Karpas-422 (cell line): ENCODE results near the gene COPG1. TPM values are rescaled to one million over a fixed set of nuclear protein-coding genes. Genes with fewer than 3 reads are reported as not detected.
"Not testable (repeated sequence)": the region's sequence is repeated elsewhere in the genome, so short reads cannot be mapped to it uniquely, and the experiment has no call there.

Experiments
- DNase-seq: peaks from one replicate; pipeline ENCODE4 v3.0.0-alpha.2; 2015
- H2AFZ ChIP-seq: fragments of 200-600 bp; sonication (generic); 2 replicates; pipeline ENCODE4 v1.6.1; 2014; ENCODE audit warnings: antibody characterized with exemption, low read length, mixed read lengths
- H3K27ac ChIP-seq: fragments of 200-600 bp; sonication (generic); 2 replicates; pipeline ENCODE4 v1.5.1; 2014; ENCODE audit warnings: mild to moderate bottlenecking, low read length, moderate library complexity
- H3K27me3 ChIP-seq: fragments of 200-600 bp; sonication (generic); 2 replicates; pipeline ENCODE4 v1.6.1; 2014; ENCODE audit warnings: low read length, mixed read lengths
- H3K36me3 ChIP-seq: fragments of 200-600 bp; sonication (generic); 2 replicates; pipeline ENCODE4 v1.6.1; 2014; ENCODE audit warnings: low read length, mixed read lengths; ENCODE audit not compliant: insufficient read depth
- H3K4me1 ChIP-seq: fragments of 200-600 bp; sonication (generic); 2 replicates; pipeline ENCODE4 v1.6.1; 2014; ENCODE audit warnings: mild to moderate bottlenecking, low read length, mixed read lengths
- H3K4me2 ChIP-seq: fragments of 200-600 bp; sonication (generic); 2 replicates; pipeline ENCODE4 v1.6.1; 2014; ENCODE audit warnings: low read length, low read depth, mild to moderate bottlenecking; ENCODE audit not compliant: poor library complexity, severe bottlenecking
- H3K4me3 ChIP-seq: fragments of 200-600 bp; sonication (generic); 2 replicates; pipeline ENCODE4 v1.5.1; 2014; ENCODE audit warnings: mild to moderate bottlenecking, antibody characterized with exemption, low read length, mixed read lengths
- H3K79me2 ChIP-seq: fragments of 200-600 bp; sonication (generic); 2 replicates; pipeline ENCODE4 v1.6.1; 2014; ENCODE audit warnings: mild to moderate bottlenecking, low read length, mixed read lengths
- H3K9ac ChIP-seq: fragments of 200-600 bp; sonication (generic); 2 replicates; pipeline ENCODE4 v1.6.0; 2014; ENCODE audit warnings: low read length
- H3K9me2 ChIP-seq: fragments of 200-600 bp; sonication (generic), shearing (Covaris generic); replicated peaks from 2 replicates; pipeline ENCODE4 v1.6.0; 2014; ENCODE audit warnings: mild to moderate bottlenecking, low read length, moderate library complexity; ENCODE audit not compliant: insufficient read depth
- H3K9me3 ChIP-seq: fragments of 300-700, 200-600 bp; sonication (generic); 2 replicates; pipeline ENCODE4 v1.6.1; 2014; ENCODE audit warnings: low read length, mixed read lengths
- H4K20me1 ChIP-seq: fragments of 200-600 bp; sonication (generic); 2 replicates; pipeline ENCODE4 v1.6.1; 2014; ENCODE audit warnings: mild to moderate bottlenecking, antibody characterized with exemption, low read length, low read depth; ENCODE audit not compliant: insufficient read depth
- total RNA-seq: library from RNA; depleted of rRNA; stranded (reverse); fragments of >200 nt; shearing (Covaris generic); gene quantifications from 2 replicates; pipeline ENCODE4 v1.2.3, GENCODE V29; 2014; ENCODE audit warnings: low replicate concordance

The COPG1 gene
- total RNA-seq, 1 experiment from 2014 or later, result 88.1 TPM

GRCh38 chr3:129218742-129219141, 30.7 kb upstream of the COPG1 start:
- no peaks in the 10 kb centered on the region for H3K9me3 ChIP-seq
- H3K4me3 ChIP-seq, result no peak overlapping the region
- no peak for DNase-seq
- H3K27ac ChIP-seq, result no peak overlapping the region
- no peaks in the 10 kb centered on the region for H3K27me3 ChIP-seq
- no peaks in the 10 kb centered on the region for H4K20me1 ChIP-seq
- H3K4me1 ChIP-seq, result no peaks in the 10 kb centered on the region
- H3K79me2 ChIP-seq, result no peaks in the 10 kb centered on the region
- no peak overlapping the region for H2AFZ ChIP-seq
- no peaks in the 10 kb centered on the region for H3K9me2 ChIP-seq
- H3K9ac ChIP-seq, result no peak overlapping the region
- no peak overlapping the region for H3K4me2 ChIP-seq
- H3K36me3 ChIP-seq, result no peaks in the 10 kb centered on the region

DNA sequence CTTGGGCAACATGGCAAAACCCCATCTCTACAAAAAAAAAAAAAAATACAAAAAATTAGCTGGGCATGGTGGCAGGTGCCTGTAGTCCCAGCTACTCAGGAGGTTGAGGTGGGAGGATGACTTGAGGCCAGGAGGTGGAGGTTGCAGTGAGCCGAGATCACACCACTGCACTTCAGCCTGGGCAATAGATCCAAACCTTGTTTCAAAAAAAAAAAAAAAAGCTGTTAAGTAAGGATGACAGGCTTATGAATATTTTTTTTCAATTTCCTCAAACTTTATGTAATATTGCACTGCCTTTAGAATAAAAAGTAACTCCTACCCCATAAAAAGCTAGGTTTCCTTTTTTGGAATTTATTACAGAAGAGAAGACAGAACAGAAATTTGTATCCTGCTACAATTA, 25.0 kb upstream of the COPG1 start:
- H2AFZ ChIP-seq, H3K4me1 ChIP-seq, H3K27ac ChIP-seq, H3K9ac ChIP-seq, H3K36me3 ChIP-seq, DNase-seq, H4K20me1 ChIP-seq, H3K9me2 ChIP-seq, H3K4me2 ChIP-seq, H3K27me3 ChIP-seq, H3K4me3 ChIP-seq, H3K9me3 ChIP-seq, H3K79me2 ChIP-seq: not testable (repeated sequence)

GRCh38 chr3:129224984-129225393, 24.4 kb upstream of the COPG1 start:
- Histone ChIP-seq H3K4me3 (no peak overlapping the region), H2AFZ (peak overlapping the region; percentile 18; the same call in 1 of the 2 replicates), H3K9me2 (no peaks in the 10 kb centered on the region), H4K20me1 (no peaks in the 10 kb centered on the region), H3K9me3 (no peaks in the 10 kb centered on the region), H3K9ac (peak overlapping the region; percentile 7; the same call in 1 of the 2 replicates), H3K27me3 (no peaks in the 10 kb centered on the region), H3K27ac (no peak overlapping the region), H3K4me1 (peaks cover 4% of the 10 kb centered on the region; the same call in 1 of the 2 replicates), H3K4me2 (peak overlapping the region; percentile 11), H3K79me2 (no peaks in the 10 kb centered on the region), H3K36me3 (no peaks in the 10 kb centered on the region)
- no peak for DNase-seq

DNA sequence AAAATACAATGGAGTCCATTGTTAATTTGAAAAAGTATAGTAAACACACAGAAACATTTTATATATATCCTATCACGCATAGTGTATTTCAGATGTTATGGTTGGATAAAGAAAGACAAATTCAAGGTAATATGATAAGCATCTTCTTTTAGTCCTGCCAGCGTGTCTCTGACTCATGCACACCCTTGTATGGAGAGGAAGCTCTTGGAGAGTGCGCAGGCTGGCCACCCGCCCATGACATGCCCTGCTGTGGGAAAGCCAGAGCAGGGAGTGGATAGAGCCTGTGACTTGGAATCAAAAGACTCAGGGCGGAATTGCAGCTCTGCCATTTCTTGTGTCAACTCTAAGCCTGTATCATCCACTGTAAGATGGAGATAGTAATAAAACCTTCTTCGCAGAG, 23.0 kb upstream of the COPG1 start:
- H3K9ac ChIP-seq, result no peak overlapping the region
- H3K27me3 ChIP-seq, result no peaks in the 10 kb centered on the region
- H3K4me2 ChIP-seq, result no peak overlapping the region
- no peaks in the 10 kb centered on the region for H3K9me3 ChIP-seq
- no peak overlapping the region for H3K27ac ChIP-seq
- H3K79me2 ChIP-seq, result no peaks in the 10 kb centered on the region
- H3K4me1 ChIP-seq, result peaks cover 4% of the 10 kb centered on the region; the same call in 1 of the 2 replicates
- no peak for DNase-seq
- H2AFZ ChIP-seq, result no peak overlapping the region
- no peaks in the 10 kb centered on the region for H3K36me3 ChIP-seq
- H3K9me2 ChIP-seq, result no peaks in the 10 kb centered on the region
- H3K4me3 ChIP-seq, result no peak overlapping the region
- H4K20me1 ChIP-seq, result no peaks in the 10 kb centered on the region

DNA sequence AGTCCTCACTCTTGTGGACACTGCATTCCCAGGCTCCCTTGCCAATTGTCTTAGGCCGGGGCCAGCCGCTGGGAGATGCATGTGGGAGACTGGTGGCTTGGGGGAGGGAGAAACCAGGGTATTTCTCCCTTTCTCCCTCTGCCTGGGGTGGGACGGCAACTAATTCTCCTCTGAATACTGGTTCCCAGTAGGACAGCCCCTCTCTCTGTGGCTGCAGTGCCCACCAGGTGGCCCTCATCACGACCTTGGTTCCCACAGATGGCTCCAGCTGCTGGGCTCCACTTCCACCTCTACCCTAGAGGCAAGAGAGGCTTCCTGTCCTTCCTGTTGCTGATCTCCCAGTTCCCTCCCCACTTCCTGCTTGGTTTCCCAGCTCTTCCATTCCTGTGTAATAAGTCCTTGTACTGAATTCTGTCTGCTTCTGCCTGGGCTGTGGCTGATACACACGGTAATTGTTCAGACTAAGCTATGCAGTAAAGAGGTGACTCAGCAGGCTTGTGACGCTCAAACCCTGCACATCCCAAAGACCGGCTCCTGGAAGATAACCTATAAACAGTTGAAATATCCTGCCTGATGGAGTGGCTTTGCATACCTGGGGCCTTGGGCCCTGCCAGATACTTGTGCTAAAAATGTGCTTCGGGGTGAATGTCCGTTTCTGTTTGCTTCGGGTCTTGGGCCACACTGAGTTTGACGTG, 20.4 kb upstream of the COPG1 start:
- no peaks in the 10 kb centered on the region for H3K9me3 ChIP-seq
- peaks cover 14% of the 10 kb centered on the region for H3K4me1 ChIP-seq
- H3K27ac ChIP-seq, result no peak overlapping the region
- no peaks in the 10 kb centered on the region for H3K27me3 ChIP-seq
- no peak overlapping the region for H3K4me3 ChIP-seq
- no peak for DNase-seq
- H3K9me2 ChIP-seq, result no peaks in the 10 kb centered on the region
- H4K20me1 ChIP-seq, result no peaks in the 10 kb centered on the region
- no peak overlapping the region for H3K9ac ChIP-seq
- no peaks in the 10 kb centered on the region for H3K36me3 ChIP-seq
- no peak overlapping the region for H2AFZ ChIP-seq
- H3K4me2 ChIP-seq, result no peak overlapping the region
- H3K79me2 ChIP-seq, result no peaks in the 10 kb centered on the region

GRCh38 chr3:129230311-129231019, 18.9 kb upstream of the COPG1 start:
- Histone ChIP-seq H2AFZ (no peak overlapping the region), H3K36me3 (no peaks in the 10 kb centered on the region), H3K4me3 (no peak overlapping the region), H3K27me3 (no peaks in the 10 kb centered on the region), H3K9me2 (no peaks in the 10 kb centered on the region), H3K9me3 (no peaks in the 10 kb centered on the region), H3K9ac (no peak overlapping the region), H3K79me2 (no peaks in the 10 kb centered on the region), H3K27ac (no peak overlapping the region), H3K4me1 (peaks cover 20% of the 10 kb centered on the region), H3K4me2 (no peak overlapping the region), H4K20me1 (no peaks in the 10 kb centered on the region)
- DNase-seq, result no peak

DNA sequence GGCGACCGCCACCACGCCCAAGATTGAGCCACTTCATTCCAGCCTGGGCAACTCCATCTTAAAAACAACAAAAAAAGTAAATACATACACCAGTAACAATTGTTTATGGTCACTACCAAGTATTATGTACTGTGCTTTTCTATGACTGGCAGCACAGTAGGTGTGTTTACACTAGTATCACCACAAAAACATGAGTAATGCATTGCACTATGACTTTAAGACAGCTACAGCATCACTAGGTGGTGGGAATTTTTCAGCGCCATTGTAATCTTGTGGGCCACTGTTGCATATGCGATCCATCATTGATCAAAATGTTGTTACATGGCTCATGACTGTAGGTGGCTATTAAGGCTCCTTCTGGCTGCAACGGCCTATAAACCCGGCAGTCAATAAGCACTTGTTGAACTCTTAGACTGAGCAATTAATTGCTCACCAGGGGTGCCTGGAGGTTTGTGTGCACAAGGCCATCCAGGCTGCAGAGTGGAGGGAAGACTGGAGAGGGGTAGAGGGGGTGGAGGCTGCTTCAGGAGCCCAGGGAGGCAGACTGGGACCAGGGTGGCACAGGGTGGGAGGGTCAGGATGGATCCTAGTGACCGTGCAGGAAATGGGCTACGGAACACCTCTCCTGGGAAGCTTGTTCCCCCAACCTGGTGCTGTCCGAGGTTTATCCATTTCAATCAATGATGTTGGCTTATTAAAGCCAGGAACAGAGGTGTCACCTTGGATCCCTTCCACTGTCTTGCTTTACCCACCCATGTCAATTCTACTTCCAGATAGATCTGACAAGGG, 17.9 kb upstream of the COPG1 start:
- Histone ChIP-seq H3K9ac (no peak overlapping the region), H3K27me3 (no peaks in the 10 kb centered on the region), H3K4me1 (peaks cover 20% of the 10 kb centered on the region), H3K4me2 (no peak overlapping the region), H3K9me2 (no peaks in the 10 kb centered on the region), H3K9me3 (no peaks in the 10 kb centered on the region), H3K27ac (no peak overlapping the region), H2AFZ (no peak overlapping the region), H3K79me2 (no peaks in the 10 kb centered on the region), H3K4me3 (no peak overlapping the region), H4K20me1 (no peaks in the 10 kb centered on the region), H3K36me3 (no peaks in the 10 kb centered on the region)
- no peak for DNase-seq

GRCh38 chr3:129233538-129233937, 15.9 kb upstream of the COPG1 start:
- Histone ChIP-seq H3K9me2 (no peaks in the 10 kb centered on the region), H3K9me3 (no peaks in the 10 kb centered on the region), H3K27me3 (no peaks in the 10 kb centered on the region), H4K20me1 (no peaks in the 10 kb centered on the region), H3K4me2 (peak overlapping the region; percentile 37), H3K27ac (peak overlapping the region; percentile 26; the same call in 1 of the 2 replicates), H3K4me1 (peaks cover 20% of the 10 kb centered on the region), H3K79me2 (no peaks in the 10 kb centered on the region), H2AFZ (peak overlapping the region; percentile 75; the same call in 1 of the 2 replicates), H3K36me3 (no peaks in the 10 kb centered on the region), H3K4me3 (no peak overlapping the region), H3K9ac (peak overlapping the region; percentile 3; the same call in 1 of the 2 replicates)
- DNase-seq, result peak; percentile 92
